Sigmoid colon (tissue), 7 donors: ENCODE measurements around the gene HCN4. TPM values are rescaled to one million over a fixed set of nuclear protein-coding genes. Genes with fewer than 3 reads are reported as not detected.

ENCODE experiments used
- DNase-seq: peaks from one replicate; pipeline ENCODE4 v3.0.0-alpha.2; 2019
- H3K27ac ChIP-seq, 4 donors: fragments of 200-600 bp; sonication (generic); one replicate each; pipeline ENCODE4 v1.5.1; 2016 to 2019; ENCODE audit warnings: mild to moderate bottlenecking in 1 of 4
- H3K27me3 ChIP-seq, 3 donors: fragments of 200-600 bp; sonication (generic); one replicate each; pipeline ENCODE4 v1.5.1; 2019; ENCODE audit warnings: mild to moderate bottlenecking in 1 of 3
- H3K36me3 ChIP-seq, 4 donors: fragments of 200-600 bp; sonication (generic); one replicate each; pipeline ENCODE4 v1.5.1; 2016 to 2019
- H3K4me1 ChIP-seq, 4 donors: fragments of 200-600 bp; sonication (generic); one replicate each; pipeline ENCODE4 v1.5.1; 2017 to 2019
- H3K4me3 ChIP-seq, 4 donors: fragments of 200-600 bp; sonication (generic); one replicate each; pipeline ENCODE4 v1.5.1; 2017 to 2019; ENCODE audit warnings: mild to moderate bottlenecking in 2 of 4, moderate library complexity in 1 of 4
- H3K9me3 ChIP-seq, 4 donors: fragments of 200-600 bp in 3 of 4; sonication (generic) in 3 of 4; one replicate each; pipeline versions ENCODE4 v1.5.1 to v1.6.1; 2013 to 2019
- CTCF ChIP-seq, 4 experiments: fragments of 450-650 bp in 3 of 4; fragments of 200-600 bp in 1 of 4; IDR thresholded peaks; one replicate each; pipeline ENCODE4 v1.5.1; 2016 to 2019; ENCODE audit warnings: antibody characterized with exemption in 4 of 4, mild to moderate bottlenecking in 3 of 4, moderate library complexity in 2 of 4
- EP300 ChIP-seq, 4 donors: sonication (generic); formaldehyde crosslinking; IDR thresholded peaks; one replicate each; pipeline ENCODE4 v1.6.1; 2017; ENCODE audit warnings: antibody characterized with exemption in 4 of 4
- POLR2A ChIP-seq, 2 donors: fragments of 450-650 bp; IDR thresholded peaks; one replicate each; pipeline ENCODE4 v1.6.1; 2016; ENCODE audit warnings: antibody characterized with exemption in 2 of 2, mild to moderate bottlenecking in 2 of 2, moderate library complexity in 2 of 2
- POLR2AphosphoS5 ChIP-seq, 4 donors: sonication (generic); formaldehyde crosslinking; IDR thresholded peaks; one replicate each; pipeline ENCODE4 v1.6.1; 2017; ENCODE audit warnings: antibody characterized with exemption in 4 of 4
- WGBS, 2 donors: extraction: QIAGEN DNeasy Blood & Tissue Kit; methylation state at CpG; one replicate each; pipeline ENCODE4 v1.1.7; 2013; 5-methylcytosine and 5-hydroxymethylcytosine counted together
- intact Hi-C: fragments of 100-400 bp; cut with DNase I; formaldehyde crosslinking; loops from one replicate; pipeline ENCODE4 v1.15.1; 2023
- polyA plus RNA-seq, 3 donors: library from polyadenylated mRNA; stranded (reverse); fragments of 200-250 nt; gene quantifications; one replicate each; pipeline ENCODE4 v1.2.3, GENCODE V29; 2013
- total RNA-seq, 4 donors: library from RNA; depleted of rRNA; stranded (reverse); fragments of >200 nt; gene quantifications; one replicate each; pipeline ENCODE4 v1.1.0, GENCODE V29; 2016
- donor health status: healthy with polysubstance abuse.
- donor health status: Bipolar disorder and iron deficiency.
- donor health status: healthy.

HCN4 gene
- total and polyA plus RNA-seq, 7 donors: under 0.01 to 0.04 TPM; not detected in 5

- DNase-seq: peak; percentile 71
- intact Hi-C loops: loop anchor here (2.0 to 5.0 kb wide), 3 partner anchors 33 to 491 kb away; partner anchors contain the start of gene ADPGK
Measured at GRCh38 chr15:73273181-73274002, 95.4 kb downstream of the HCN4 start.

GRCh38 chr15:73270366-73271097, 98.2 kb downstream of the HCN4 start:
- no peak for DNase-seq
- no peak overlapping the region for H3K4me3 ChIP-seq
- intact Hi-C loops: loop anchor here (5.0 kb wide), 2 partner anchors 473 to 488 kb away; partner anchors contain the start of gene ADPGK
- no peak overlapping the region for H3K27ac ChIP-seq
- TF ChIP-seq POLR2AphosphoS5 (IDR thresholded peaks at IDR 0.05) (no peak), CTCF (IDR thresholded peaks at IDR 0.05) (no peak), EP300 (IDR thresholded peaks at IDR 0.05) (no peak), POLR2A (IDR thresholded peaks at IDR 0.05) (no peak)
- no peaks in the 10 kb centered on the region for H3K9me3 ChIP-seq
- peaks cover 0 to 55% (median 10%) of the 10 kb centered on the region in 4 donors for H3K36me3 ChIP-seq
- no peaks in the 10 kb centered on the region for H3K27me3 ChIP-seq
- WGBS, 2 donors: 83 to 87% methylated on average over 3 of the region's 3 CpGs
- H3K4me1 ChIP-seq: peaks cover 0 to under 1% (median 0%) of the 10 kb centered on the region in 4 donors

More at GRCh38 chr15:73273181-73274002, 95.4 kb downstream of the HCN4 start:
- Histone ChIP-seq H3K4me3 (no peak overlapping the region), H3K27me3 (no peaks in the 10 kb centered on the region), H3K36me3 (peaks cover 5 to 49% (median 8%) of the 10 kb centered on the region in 4 donors), H3K9me3 (no peaks in the 10 kb centered on the region), H3K4me1 (peaks cover 0 to 8% (median 3%) of the 10 kb centered on the region in 4 donors), H3K27ac (no peak overlapping the region)
- WGBS, 2 donors: 33 to 43% methylated on average over 5 of the region's 5 CpGs
- peak; percentile 21 to 79 (median 64) for TF ChIP-seq CTCF (IDR thresholded peaks at IDR 0.05)
- TF ChIP-seq POLR2A (IDR thresholded peaks at IDR 0.05): no peak

Other genes starting within 250 kb of the HCN4 start
- gene REC114, start 74.2 kb upstream of the HCN4 start, total RNA-seq: not detected
- not detected for gene REC114, start 74.2 kb upstream of the HCN4 start, polyA plus RNA-seq